ACC112 (cell line): ENCODE data around the gene MRPL19.

Source experiments
- H2AFZ ChIP-seq: fragments of 200-600 bp; sonication (generic); one replicate; pipeline ENCODE4 v1.6.0; 2017; ENCODE audit warnings: antibody characterized with exemption, low read length; ENCODE audit not compliant: unreplicated experiment
- H3K27ac ChIP-seq: fragments of 200-600 bp; sonication (generic); 2 replicates; pipeline ENCODE4 v1.5.1; 2014; ENCODE audit warnings: low read depth, mild to moderate bottlenecking, antibody characterized with exemption, low read length, moderate library complexity
- H3K27me3 ChIP-seq: fragments of 200-600 bp; sonication (generic); 2 replicates; pipeline ENCODE4 v1.6.1; 2014; ENCODE audit warnings: mild to moderate bottlenecking, antibody characterized with exemption, low read length, moderate library complexity, mixed read lengths; ENCODE audit not compliant: insufficient read depth
- H3K36me3 ChIP-seq: fragments of 200-600 bp; sonication (generic); 2 replicates; pipeline ENCODE4 v1.6.1; 2016; ENCODE audit warnings: mild to moderate bottlenecking, antibody characterized with exemption, low read length, moderate library complexity, mixed read lengths; ENCODE audit not compliant: insufficient read depth
- H3K4me1 ChIP-seq: fragments of 200-600 bp; sonication (generic); one replicate; pipeline ENCODE4 v1.6.1; 2016; ENCODE audit warnings: low read length, mixed read lengths; ENCODE audit not compliant: insufficient read depth, unreplicated experiment, control insufficient read depth
- H3K4me3 ChIP-seq: fragments of 200-600 bp; sonication (generic); 2 replicates; pipeline ENCODE4 v1.5.1; 2014; ENCODE audit warnings: mild to moderate bottlenecking, low read depth, low read length
- H3K79me2 ChIP-seq: fragments of 200-600 bp; sonication (generic); one replicate; pipeline ENCODE4 v1.6.0; 2016; ENCODE audit warnings: low read length; ENCODE audit not compliant: control insufficient read depth, unreplicated experiment, insufficient read depth

The MRPL19 gene

DNA sequence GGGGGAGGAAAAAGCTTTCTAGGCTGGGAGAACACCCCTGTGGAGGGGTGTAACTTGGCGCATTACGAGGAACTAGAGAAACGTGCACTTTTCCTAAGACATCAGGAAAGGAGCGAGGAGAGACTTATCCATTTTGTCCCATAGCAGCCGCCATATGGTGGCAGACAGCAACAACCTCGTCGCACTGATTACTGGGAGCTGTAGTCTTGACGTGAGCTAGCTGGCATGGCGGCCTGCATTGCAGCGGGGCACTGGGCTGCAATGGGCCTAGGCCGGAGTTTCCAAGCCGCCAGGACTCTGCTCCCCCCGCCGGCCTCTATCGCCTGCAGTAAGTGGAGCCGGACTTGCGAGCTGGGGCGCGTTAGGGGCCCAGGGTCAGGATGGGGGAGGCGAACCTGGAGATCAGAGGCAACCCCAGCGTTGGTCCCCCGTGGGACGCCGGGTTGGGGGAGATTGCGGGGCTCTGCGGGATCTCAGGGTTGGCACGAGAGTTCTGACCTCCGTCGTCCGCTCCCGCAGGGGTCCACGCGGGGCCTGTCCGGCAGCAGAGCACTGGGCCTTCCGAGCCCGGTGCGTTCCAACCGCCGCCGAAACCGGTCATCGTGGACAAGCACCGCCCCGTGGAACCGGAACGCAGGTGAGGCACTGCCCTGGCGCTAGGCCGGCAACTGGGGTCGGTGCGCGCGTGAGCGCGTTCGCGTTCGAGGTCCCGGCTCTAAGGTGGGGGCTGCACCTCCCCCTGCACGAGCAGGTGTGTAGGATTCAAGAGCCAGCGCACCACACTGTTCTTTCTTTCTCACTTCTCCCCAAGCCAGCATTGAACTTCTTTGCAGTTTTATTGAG, at the start of gene MRPL19:
Gene MRPL19 (plus strand): TSS at position 201 of the 843 bp plus-strand sequence. CDS start 25 bp downstream, at position 226.
- no peaks in the 10 kb centered on the region for H3K27me3 ChIP-seq
- H3K27ac ChIP-seq: no peak within 1 kb of the TSS
- H3K4me1 ChIP-seq: no peaks in the 10 kb centered on the region
- H2AFZ ChIP-seq: peak within 1 kb of the TSS; percentile 98
- H3K36me3 ChIP-seq: peaks cover 16% of the 10 kb centered on the region
- peaks cover 22% of the 10 kb centered on the region for H3K79me2 ChIP-seq
- H3K4me3 ChIP-seq: peak within 1 kb of the TSS; percentile 81

DNA sequence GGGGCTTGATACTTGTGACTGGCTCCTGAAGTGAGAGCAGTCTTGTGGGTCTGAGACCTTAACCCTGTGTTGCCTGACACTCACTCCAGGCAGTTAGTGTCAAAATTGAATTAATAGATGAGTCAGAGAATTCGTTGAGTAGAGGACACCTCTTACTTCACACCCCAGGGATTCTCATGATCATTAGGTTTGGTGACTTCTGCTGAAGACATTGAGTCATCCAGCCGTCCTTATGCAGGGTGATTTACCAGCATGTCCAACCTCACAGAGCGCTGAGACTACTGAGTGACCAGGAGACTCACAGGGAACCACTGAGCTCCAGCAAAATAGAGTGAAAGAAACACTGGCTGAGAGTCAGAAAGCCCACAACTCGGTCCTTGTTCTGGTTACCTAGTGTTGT, 49.8 kb upstream of the MRPL19 start:
- no peaks in the 10 kb centered on the region for H3K36me3 ChIP-seq
- H3K4me1 ChIP-seq: peaks cover 34% of the 10 kb centered on the region
- H3K27me3 ChIP-seq: no peaks in the 10 kb centered on the region
- H3K4me3 ChIP-seq: no peak overlapping the region
- peak overlapping the region; percentile 93 for H3K27ac ChIP-seq
- H2AFZ ChIP-seq: no peak overlapping the region
- no peaks in the 10 kb centered on the region for H3K79me2 ChIP-seq

DNA sequence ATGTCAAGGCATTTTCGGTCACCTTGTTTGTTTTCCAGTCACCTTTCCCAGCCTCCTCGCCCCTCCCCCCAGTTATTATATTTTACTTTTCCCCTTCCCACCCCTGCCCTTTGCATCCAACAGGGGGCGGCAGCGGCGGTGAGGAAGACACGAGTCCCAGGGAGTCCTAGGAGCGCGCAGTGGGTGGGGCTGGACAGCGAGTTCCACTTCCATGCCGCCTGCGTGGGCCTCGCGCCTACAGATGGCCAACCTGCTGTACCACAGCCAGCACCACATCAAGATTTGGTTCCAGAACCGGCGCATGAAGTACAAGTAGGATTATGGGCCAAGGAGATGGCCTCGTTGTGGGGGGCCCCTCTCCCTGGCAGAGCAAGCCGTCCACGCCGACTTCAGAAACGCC, 48.6 kb upstream of the MRPL19 start:
- no peaks in the 10 kb centered on the region for H3K79me2 ChIP-seq
- H3K4me1 ChIP-seq: peaks cover 32% of the 10 kb centered on the region
- no peaks in the 10 kb centered on the region for H3K36me3 ChIP-seq
- no peak overlapping the region for H3K4me3 ChIP-seq
- H2AFZ ChIP-seq: no peak overlapping the region
- no peak overlapping the region for H3K27ac ChIP-seq
- no peaks in the 10 kb centered on the region for H3K27me3 ChIP-seq

DNA sequence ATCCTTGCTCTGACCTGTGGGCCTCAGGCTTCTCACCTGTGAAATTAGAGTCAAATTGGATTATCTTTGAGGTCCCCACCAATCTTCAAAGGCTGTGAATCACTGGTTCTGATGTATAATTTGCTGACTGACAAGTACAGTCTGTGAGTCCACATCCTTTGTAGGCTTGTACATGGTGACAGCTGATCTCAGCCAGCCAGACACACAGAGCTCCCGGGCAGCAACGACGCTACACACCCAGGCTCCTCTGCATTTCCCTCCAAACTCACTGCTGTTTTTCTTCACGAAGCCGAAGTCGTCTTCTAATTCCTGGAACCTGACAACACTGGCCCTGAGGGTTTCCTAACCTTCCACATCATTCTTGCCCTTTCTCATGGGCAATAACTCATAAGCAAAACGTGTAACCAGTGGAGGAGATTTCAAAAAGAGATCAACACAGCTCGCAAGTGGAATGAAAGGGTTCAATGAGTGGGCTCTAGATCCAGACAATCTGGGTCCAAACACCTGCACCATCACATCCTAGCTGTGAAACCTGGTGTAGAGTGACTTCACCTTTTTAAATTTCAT, 47.9 kb upstream of the MRPL19 start:
- Histone ChIP-seq H3K27me3 (no peaks in the 10 kb centered on the region), H3K4me3 (no peak overlapping the region), H2AFZ (no peak overlapping the region), H3K36me3 (no peaks in the 10 kb centered on the region), H3K79me2 (no peaks in the 10 kb centered on the region), H3K4me1 (peaks cover 37% of the 10 kb centered on the region), H3K27ac (no peak overlapping the region)

DNA sequence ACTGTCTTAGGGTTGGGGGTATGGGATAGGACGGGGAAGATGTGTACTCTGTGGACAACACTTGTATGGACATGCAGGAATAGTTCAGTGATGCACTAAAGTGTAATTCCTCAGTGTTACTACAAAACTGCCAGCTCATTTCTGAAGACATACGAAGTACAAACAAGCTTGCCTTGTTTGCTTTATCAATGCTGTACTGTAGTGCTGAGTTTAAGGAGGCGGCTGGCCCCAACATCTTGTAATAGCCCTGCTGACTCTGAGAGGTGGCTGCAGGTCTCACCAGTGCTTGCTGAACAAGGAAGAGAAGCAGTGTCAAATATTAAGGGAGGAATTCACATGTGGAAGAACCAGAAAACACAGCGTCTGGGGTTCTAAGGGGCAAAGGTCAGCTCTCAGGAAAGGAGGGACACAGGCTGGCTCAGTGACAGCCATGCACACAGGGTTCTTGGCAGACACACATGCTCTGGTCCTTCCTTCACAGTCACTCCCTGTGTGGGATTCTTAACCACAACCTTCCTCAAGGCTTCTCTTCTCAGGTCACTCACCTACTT, 46.0 kb upstream of the MRPL19 start:
- Histone ChIP-seq H3K36me3 (no peaks in the 10 kb centered on the region), H3K79me2 (no peaks in the 10 kb centered on the region), H3K27me3 (no peaks in the 10 kb centered on the region), H3K4me1 (peaks cover 45% of the 10 kb centered on the region), H3K4me3 (no peak overlapping the region), H2AFZ (no peak overlapping the region), H3K27ac (no peak overlapping the region)

DNA sequence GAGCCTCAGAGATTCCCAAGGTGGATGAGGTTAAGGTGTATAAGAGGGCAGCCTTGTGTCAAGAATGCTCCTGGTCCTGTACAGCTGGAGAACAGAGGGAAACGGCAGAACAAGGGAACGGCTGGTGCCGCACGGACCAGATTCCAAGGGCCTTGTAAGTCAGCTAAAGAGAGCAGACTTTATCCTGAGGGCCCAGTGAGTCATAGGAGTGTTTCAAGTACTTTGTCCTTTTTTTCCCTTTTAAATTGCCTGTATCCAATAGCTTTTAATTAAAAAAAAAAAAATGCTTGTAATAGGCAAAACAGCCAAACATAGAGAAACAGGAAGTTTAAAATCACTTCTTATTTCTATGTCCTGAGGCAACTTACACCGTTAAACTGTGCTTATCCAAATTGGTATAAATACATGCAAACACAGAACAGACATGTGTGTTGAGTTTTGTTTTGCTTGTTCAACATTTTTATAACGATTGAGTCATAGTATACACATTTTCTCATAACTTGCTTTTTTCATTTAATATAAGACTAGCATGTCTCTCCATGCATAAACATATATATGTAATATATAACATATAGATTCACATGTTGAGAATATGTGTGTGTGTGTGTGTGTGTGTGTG, 43.8 kb upstream of the MRPL19 start:
- H3K4me3 ChIP-seq: peak overlapping the region; percentile 15; the same call in 1 of the 2 replicates
- H2AFZ ChIP-seq: peak overlapping the region; percentile 34
- H3K79me2 ChIP-seq: no peaks in the 10 kb centered on the region
- H3K27me3 ChIP-seq: no peaks in the 10 kb centered on the region
- H3K36me3 ChIP-seq: no peaks in the 10 kb centered on the region
- peaks cover 52% of the 10 kb centered on the region for H3K4me1 ChIP-seq
- H3K27ac ChIP-seq: peak overlapping the region; percentile 47

DNA sequence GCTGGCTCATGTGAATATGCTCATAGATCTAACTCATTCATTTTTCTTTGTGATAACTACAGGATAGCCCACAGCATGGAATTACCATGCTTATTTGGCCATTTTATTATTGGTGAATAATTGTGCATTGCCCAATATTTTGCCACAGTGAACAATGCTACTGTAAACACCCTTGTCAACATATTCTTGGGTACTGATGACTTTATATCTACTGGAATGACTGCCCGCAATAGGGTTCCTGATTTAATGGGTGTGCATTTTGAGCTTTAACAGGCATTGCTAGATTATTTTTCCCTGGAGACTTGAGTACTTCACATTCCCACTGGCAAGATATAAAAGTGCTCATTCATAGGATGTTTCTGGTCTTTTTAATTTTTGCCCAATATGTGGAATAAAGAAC, 43.1 kb upstream of the MRPL19 start:
- Histone ChIP-seq H3K27ac (peak overlapping the region; percentile 47), H3K79me2 (no peaks in the 10 kb centered on the region), H3K4me3 (no peak overlapping the region), H3K27me3 (no peaks in the 10 kb centered on the region), H3K36me3 (no peaks in the 10 kb centered on the region), H3K4me1 (peaks cover 58% of the 10 kb centered on the region), H2AFZ (no peak overlapping the region)

DNA sequence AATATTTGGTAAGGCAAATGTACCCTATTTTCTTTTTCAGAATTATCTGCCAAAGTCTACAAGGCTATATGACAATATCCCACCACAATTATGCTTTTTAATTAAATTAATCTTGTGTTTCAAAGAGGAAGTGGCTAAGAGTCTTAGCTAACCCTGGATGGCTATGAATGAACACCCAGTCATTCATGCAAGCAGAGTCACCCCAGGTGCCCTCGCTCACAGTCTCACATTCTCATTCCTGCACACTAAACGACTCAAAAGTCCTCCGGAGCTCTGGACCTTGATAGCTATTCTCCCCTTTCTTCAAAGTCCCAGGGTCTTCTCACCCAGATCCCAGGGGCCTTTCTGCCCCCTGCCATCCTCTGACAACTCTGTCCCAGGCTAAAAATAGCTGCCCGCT, 42.1 kb upstream of the MRPL19 start:
- peaks cover 62% of the 10 kb centered on the region for H3K4me1 ChIP-seq

DNA sequence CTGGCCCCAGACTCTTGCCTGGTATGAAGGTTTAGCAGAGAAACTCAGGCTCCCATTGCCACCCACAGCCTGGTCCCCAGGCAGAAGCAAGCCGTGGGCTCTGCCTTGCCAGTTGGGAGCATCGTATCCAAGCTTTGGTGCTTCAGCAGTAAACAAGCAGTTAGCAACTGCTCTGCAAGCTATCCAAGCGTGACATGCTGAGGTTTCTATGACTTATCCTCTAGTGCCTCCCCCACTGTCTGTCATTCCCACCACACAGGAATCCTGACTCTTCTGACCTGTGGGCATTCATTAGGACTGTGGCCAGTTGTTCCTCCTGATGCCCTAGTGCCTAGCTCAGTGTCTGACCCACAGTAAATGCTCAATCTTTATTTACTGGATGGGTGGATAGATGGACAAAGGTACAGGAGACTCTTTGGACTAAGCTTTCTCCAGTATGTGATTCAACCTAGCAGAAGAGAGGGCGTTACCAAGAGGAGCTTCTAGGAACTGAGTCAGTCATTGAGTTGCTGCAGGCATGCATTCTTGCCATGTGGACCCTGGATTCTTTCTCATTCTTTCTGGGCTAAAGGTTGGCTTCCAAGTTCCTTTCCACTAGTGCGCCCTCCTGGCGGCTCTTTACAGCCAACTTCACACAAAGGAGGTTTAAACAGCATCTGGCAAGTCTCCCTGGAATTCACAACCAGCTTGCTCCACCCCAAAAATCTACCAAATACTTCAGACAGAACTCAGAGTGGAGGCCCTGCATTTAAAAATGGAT, 40.6 kb upstream of the MRPL19 start:
- Histone ChIP-seq H2AFZ (peak overlapping the region; percentile 64), H3K27me3 (0 out of 2 replicates have a peak, but pooled peaks cover 2% of the 10 kb centered on the region), H3K4me1 (peaks cover 62% of the 10 kb centered on the region), H3K36me3 (no peaks in the 10 kb centered on the region), H3K79me2 (no peaks in the 10 kb centered on the region), H3K4me3 (no peak overlapping the region), H3K27ac (peak overlapping the region; percentile 78)

More for the DNA sequence above, 42.1 kb upstream of the MRPL19 start:
- peak overlapping the region; percentile 47; the same call in 1 of the 2 replicates for H3K27ac ChIP-seq
- H2AFZ ChIP-seq: no peak overlapping the region
- H3K36me3 ChIP-seq: no peaks in the 10 kb centered on the region
- no peaks in the 10 kb centered on the region for H3K27me3 ChIP-seq
- H3K79me2 ChIP-seq: no peaks in the 10 kb centered on the region
- no peak overlapping the region for H3K4me3 ChIP-seq

DNA sequence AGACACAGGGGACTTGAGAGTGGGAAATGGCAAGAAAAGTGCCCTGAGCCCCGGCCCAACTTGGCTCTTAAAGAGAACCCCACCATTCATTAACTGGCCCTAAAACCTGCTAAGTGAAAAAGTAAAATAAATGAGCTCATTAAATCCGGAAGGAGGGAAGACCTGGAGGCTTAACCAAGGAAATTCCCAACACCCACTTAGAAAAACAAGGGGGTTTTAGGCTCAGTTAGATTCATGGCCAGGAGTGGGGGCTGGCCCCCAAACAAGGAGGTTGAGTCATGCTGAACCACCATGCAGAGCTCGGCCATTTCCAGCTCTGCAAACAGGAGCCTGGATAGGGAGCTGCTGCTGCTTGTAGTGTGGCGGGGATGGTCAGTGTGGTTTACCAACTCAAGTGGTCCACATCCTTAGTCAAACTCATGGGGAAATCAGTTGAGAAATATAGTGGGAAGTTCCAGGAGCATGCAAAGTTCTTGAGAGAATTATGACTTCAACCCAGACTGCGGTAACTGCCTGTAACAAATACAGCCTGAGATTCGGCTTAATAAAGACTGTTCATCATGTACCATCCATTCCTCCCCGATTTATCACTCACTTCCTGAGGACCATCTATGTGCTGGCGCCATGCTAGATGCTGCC, 39.7 kb upstream of the MRPL19 start:
- H3K36me3 ChIP-seq: no peaks in the 10 kb centered on the region
- H3K4me1 ChIP-seq: peaks cover 62% of the 10 kb centered on the region
- peak overlapping the region; percentile 64 for H2AFZ ChIP-seq
- H3K27ac ChIP-seq: peak overlapping the region; percentile 78
- H3K27me3 ChIP-seq: 0 out of 2 replicates have a peak, but pooled peaks cover 2% of the 10 kb centered on the region
- no peak overlapping the region for H3K4me3 ChIP-seq
- H3K79me2 ChIP-seq: no peaks in the 10 kb centered on the region
